Measurements from ENCODE around the gene L3MBTL4. TPM values are rescaled to one million over a fixed set of nuclear protein-coding genes. Genes with fewer than 3 reads are reported as not detected.
A peak's percentile ranks its signal among the peaks of the same experiment; 100 is the strongest.

Gene L3MBTL4
- 6.8 and 10.6 TPM in 2 replicates for total RNA-seq (2014; rRNA removed; shearing (Covaris generic))

- Histone ChIP-seq H3K27ac (peak within 1 kb of the TSS; percentile 89), H3K9me3 (replicated peaks) (no peaks in the 10 kb centered on the region), H3K27me3 (replicated peaks) (no peaks in the 10 kb centered on the region), H3K4me3 (peak within 1 kb of the TSS; percentile 97), H3K4me1 (replicated peaks) (peaks cover 28% of the 10 kb centered on the region), H3K36me3 (peaks cover 8% of the 10 kb centered on the region)
- peak; percentile 56 to 61 for DNase-seq (ENCODE audit: low read depth in 1 of 2, low spot score in 2 of 2)
Measured at GRCh38 chr18:6414723-6415417, at the start of gene L3MBTL4. L3MBTL4 (minus strand) TSS chr18:6414911; CDS start chr18:6311625, 103,286 bp downstream.

- peaks cover 6% of the 10 kb centered on the region for H3K4me1 ChIP-seq (replicated peaks)
- H3K36me3 ChIP-seq: no peaks in the 10 kb centered on the region
- H3K4me3 ChIP-seq: no peak overlapping the region
- H3K27me3 ChIP-seq (replicated peaks): no peaks in the 10 kb centered on the region
- no peak for DNase-seq (ENCODE audit: low read depth in 1 of 2, low spot score in 2 of 2)
- H3K27ac ChIP-seq: no peak overlapping the region
- no peaks in the 10 kb centered on the region for H3K9me3 ChIP-seq (replicated peaks)
Measured at GRCh38 chr18:6452194-6452593, 37.5 kb upstream of the L3MBTL4 start.

DNA sequence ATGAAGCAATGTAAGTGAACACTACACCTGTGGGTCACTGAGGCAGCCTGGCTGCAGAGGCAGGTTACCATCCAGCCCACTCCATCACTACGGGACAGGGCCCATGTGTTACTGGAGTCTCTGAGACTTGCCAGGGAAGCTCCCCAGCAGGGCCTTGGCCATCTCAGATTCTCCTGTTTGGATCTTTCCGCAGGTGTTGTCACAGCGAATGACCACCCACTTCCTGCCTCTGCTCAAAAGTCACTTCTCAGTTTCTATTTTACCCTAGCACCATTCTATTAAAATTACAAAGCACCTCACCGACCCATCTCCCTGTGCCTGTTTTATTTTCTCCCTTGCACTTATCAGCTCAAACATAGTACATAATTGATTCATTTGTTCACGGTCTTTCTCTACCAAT is 34.5 kb upstream of the L3MBTL4 start:
- Histone ChIP-seq H3K27ac (no peak overlapping the region), H3K4me3 (no peak overlapping the region), H3K9me3 (replicated peaks) (no peaks in the 10 kb centered on the region), H3K4me1 (replicated peaks) (peaks cover 9% of the 10 kb centered on the region), H3K27me3 (replicated peaks) (no peaks in the 10 kb centered on the region), H3K36me3 (no peaks in the 10 kb centered on the region)
- DNase-seq (ENCODE audit: low read depth in 1 of 2, low spot score in 2 of 2): no peak

- DNase-seq (ENCODE audit: low read depth in 1 of 2, low spot score in 2 of 2): no peak
Measured at GRCh38 chr18:6444466-6445228, 29.9 kb upstream of the L3MBTL4 start.

DNA sequence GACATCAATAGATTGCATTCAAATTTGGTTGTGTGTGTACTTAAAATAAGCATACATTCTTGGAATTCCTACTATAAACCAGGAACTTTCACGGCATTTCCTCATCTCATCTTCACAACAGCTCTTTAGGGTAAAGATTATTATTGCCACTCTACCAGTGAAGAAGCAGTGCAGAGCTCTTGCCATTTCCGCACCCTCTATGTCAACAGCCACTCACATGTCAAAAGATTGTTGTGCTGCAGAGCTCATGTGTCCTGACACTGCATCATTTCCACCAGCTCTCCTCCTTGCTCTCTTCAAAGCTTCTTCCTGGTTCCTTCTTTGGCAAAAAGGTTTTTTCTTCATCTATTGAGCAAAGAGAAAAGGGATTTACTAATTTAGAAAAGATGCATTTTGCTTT is 26.5 kb upstream of the L3MBTL4 start:
- Histone ChIP-seq H3K4me3 (no peak overlapping the region), H3K36me3 (no peaks in the 10 kb centered on the region), H3K4me1 (replicated peaks) (peaks cover 21% of the 10 kb centered on the region), H3K27ac (peak overlapping the region; percentile 17), H3K9me3 (replicated peaks) (no peaks in the 10 kb centered on the region), H3K27me3 (replicated peaks) (no peaks in the 10 kb centered on the region)
- DNase-seq (ENCODE audit: low read depth in 1 of 2, low spot score in 2 of 2): peak in 1 of 2 experiments; percentile 38

More at GRCh38 chr18:6444466-6445228, 29.9 kb upstream of the L3MBTL4 start:
- H3K36me3 ChIP-seq: no peaks in the 10 kb centered on the region
- peaks cover 21% of the 10 kb centered on the region for H3K4me1 ChIP-seq (replicated peaks)
- H3K27ac ChIP-seq: no peak overlapping the region
- no peaks in the 10 kb centered on the region for H3K9me3 ChIP-seq (replicated peaks)
- H3K4me3 ChIP-seq: no peak overlapping the region
- no peaks in the 10 kb centered on the region for H3K27me3 ChIP-seq (replicated peaks)

GRCh38 chr18:6437937-6438818 is 23.5 kb upstream of the L3MBTL4 start:
- Histone ChIP-seq H3K9me3 (replicated peaks) (no peaks in the 10 kb centered on the region), H3K27ac (no peak overlapping the region), H3K36me3 (no peaks in the 10 kb centered on the region), H3K4me3 (no peak overlapping the region), H3K27me3 (replicated peaks) (no peaks in the 10 kb centered on the region), H3K4me1 (replicated peaks) (peaks cover 13% of the 10 kb centered on the region)
- DNase-seq (ENCODE audit: low read depth in 1 of 2, low spot score in 2 of 2): no peak

DNA sequence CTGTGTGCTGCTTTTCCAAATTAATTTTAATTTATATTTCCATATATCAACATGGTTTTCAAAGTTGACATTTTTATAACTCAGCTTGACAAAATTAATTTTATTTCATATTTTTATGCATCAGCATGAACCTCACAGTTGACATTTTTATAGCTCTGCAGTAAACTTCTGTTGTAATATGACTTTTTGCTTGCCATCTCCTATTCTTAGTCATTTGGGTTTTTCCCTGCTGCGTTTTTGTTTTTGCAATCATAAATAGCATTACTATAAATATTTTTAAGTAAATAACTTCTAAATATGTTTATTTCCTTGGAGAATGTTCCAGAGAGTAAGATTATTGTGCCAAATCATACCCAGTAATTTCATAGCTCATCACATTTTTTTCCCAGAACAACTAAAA is 21.0 kb upstream of the L3MBTL4 start:
- no peak for DNase-seq (ENCODE audit: low read depth in 1 of 2, low spot score in 2 of 2)
- Histone ChIP-seq H3K27me3 (replicated peaks) (no peaks in the 10 kb centered on the region), H3K36me3 (no peaks in the 10 kb centered on the region), H3K4me3 (no peak overlapping the region), H3K4me1 (replicated peaks) (peaks cover 3% of the 10 kb centered on the region), H3K9me3 (replicated peaks) (no peaks in the 10 kb centered on the region), H3K27ac (no peak overlapping the region)

DNA sequence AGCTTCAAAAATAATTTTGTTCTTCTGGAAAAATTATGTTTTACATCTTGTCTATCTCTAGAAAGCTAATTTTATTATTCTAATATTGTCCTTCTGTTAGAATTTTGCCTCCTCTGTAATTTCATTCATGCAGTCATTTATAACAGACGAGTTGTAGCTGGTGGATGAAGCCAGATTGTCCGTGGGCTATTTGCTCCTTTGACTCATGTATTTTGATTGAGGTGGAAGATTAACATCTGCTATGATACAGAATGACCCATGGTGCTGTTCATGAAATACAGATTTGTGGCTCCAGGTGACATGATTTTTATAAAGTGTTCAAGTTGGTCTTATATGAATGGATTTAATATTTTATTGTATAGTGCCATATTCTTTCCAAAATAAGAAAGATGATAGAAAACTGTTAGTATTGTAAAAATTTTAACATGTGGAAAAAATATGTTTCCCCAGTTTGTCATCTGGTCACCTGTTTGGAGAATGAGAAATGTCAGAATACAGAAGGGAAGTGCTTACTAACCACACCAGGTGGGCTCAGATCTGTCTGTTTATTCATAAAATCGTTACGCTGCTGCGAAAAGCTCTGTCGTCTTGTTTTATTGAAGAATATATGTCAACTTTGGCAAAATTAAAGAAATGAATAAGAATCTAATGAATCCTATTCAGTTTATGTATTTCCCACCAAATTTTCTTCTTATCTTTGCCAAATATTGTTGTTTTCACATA is 20.4 kb upstream of the L3MBTL4 start:
- Histone ChIP-seq H3K36me3 (no peaks in the 10 kb centered on the region), H3K9me3 (replicated peaks) (no peaks in the 10 kb centered on the region), H3K4me3 (no peak overlapping the region), H3K4me1 (replicated peaks) (no peaks in the 10 kb centered on the region; the same call in 1 of the 2 replicates), H3K27me3 (replicated peaks) (no peaks in the 10 kb centered on the region), H3K27ac (no peak overlapping the region; the same call in 1 of the 2 replicates)
- DNase-seq (ENCODE audit: low read depth in 1 of 2, low spot score in 2 of 2): no peak

GRCh38 chr18:6434481-6434880 is 19.8 kb upstream of the L3MBTL4 start:
- Histone ChIP-seq H3K4me3 (0 out of 2 replicates have a peak overlapping the region, but pooled peaks have one; percentile 5), H3K36me3 (no peaks in the 10 kb centered on the region), H3K27ac (no peak overlapping the region), H3K27me3 (replicated peaks) (no peaks in the 10 kb centered on the region), H3K9me3 (replicated peaks) (no peaks in the 10 kb centered on the region), H3K4me1 (replicated peaks) (no peaks in the 10 kb centered on the region; the same call in 1 of the 2 replicates)
- DNase-seq (ENCODE audit: low read depth in 1 of 2, low spot score in 2 of 2): no peak

DNA sequence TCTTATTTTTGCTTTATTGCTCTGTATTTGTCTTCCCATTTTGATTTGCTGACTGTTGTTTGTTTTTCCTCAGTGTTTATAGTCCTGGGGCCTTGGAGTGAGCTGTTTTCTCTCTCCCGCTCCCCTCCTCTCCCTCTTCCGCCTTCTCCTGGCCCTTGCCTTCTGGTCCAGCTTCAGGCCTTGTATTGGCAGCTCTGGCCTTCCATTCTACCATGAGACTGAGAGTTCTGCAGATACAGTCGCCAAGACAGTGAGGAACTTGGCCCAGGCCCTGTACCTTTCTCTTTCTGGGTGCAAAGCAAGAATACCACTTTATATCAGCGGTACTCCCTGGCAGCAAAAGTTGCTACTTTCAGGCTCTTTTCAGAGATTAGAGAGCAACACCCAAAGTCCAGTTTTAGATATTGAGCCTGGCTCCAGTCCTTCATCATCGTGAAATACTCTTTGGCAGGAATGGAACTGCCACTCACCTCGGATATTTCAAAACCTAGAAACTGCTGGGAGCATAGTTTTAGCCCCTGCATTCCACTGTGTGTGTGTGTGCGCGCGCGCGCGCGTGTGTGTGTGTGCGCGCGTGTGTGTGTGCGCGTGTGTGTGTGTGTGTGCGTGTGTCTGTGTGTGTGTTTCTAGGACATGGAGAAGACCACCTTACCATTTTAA is 17.1 kb upstream of the L3MBTL4 start:
- no peaks in the 10 kb centered on the region for H3K36me3 ChIP-seq
- H3K4me1 ChIP-seq (replicated peaks): no peaks in the 10 kb centered on the region; the same call in 1 of the 2 replicates
- no peak overlapping the region for H3K4me3 ChIP-seq
- DNase-seq (ENCODE audit: low read depth in 1 of 2, low spot score in 2 of 2): no peak
- no peaks in the 10 kb centered on the region for H3K27me3 ChIP-seq (replicated peaks)
- H3K9me3 ChIP-seq (replicated peaks): no peaks in the 10 kb centered on the region
- H3K27ac ChIP-seq: no peak overlapping the region

DNA sequence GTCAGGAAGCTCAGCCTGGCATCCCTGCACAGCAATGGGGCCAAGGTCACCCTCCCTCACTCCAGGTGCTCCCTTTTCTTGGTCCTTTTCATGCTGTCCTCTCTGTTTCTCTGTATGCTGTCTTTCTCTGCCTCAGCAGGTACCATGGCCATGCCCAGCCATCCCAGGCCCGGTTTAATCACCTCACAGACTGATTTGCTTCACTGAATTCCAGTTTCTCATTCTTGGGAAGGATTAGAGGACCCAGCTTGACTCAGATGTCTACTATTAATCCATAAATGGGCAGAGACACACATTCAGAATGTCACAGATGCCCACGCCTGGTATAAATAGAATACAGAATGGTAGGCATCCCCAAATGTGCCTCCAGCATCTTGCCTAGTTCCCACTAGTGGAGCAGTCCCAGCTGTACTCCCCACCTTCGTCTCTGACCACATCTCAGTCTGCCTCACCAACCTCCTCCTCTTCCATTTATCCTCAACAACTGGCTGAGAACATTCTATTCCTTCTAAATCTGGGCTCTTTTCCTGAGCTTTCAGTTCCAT is 14.2 kb upstream of the L3MBTL4 start:
- Histone ChIP-seq H3K4me3 (no peak overlapping the region), H3K9me3 (replicated peaks) (no peaks in the 10 kb centered on the region), H3K36me3 (no peaks in the 10 kb centered on the region), H3K4me1 (replicated peaks) (no peaks in the 10 kb centered on the region), H3K27me3 (replicated peaks) (no peaks in the 10 kb centered on the region), H3K27ac (no peak overlapping the region)
- DNase-seq (ENCODE audit: low read depth in 1 of 2, low spot score in 2 of 2): no peak

- Histone ChIP-seq H3K4me3 (no peak overlapping the region), H3K27me3 (replicated peaks) (no peaks in the 10 kb centered on the region), H3K27ac (no peak overlapping the region), H3K36me3 (no peaks in the 10 kb centered on the region), H3K9me3 (replicated peaks) (no peaks in the 10 kb centered on the region), H3K4me1 (replicated peaks) (no peaks in the 10 kb centered on the region)
- DNase-seq (ENCODE audit: low read depth in 1 of 2, low spot score in 2 of 2): no peak
Measured at GRCh38 chr18:6427286-6427685, 12.6 kb upstream of the L3MBTL4 start.
